Measurements from ENCODE around the gene SLC25A45. TPM values are rescaled to one million over a fixed set of nuclear protein-coding genes. Genes with fewer than 3 reads are reported as not detected.
A peak's percentile ranks its signal among the peaks of the same experiment; 100 is the strongest.

SLC25A45 gene, protein sequence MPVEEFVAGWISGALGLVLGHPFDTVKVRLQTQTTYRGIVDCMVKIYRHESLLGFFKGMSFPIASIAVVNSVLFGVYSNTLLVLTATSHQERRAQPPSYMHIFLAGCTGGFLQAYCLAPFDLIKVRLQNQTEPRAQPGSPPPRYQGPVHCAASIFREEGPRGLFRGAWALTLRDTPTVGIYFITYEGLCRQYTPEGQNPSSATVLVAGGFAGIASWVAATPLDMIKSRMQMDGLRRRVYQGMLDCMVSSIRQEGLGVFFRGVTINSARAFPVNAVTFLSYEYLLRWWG
- 10 to 100 TPM; 16.2 to 53.4 (median 26.3) TPM for total RNA-seq
- polyA plus RNA-seq: 10 to 100 TPM; 38.0 to 58.2 TPM

DNA sequence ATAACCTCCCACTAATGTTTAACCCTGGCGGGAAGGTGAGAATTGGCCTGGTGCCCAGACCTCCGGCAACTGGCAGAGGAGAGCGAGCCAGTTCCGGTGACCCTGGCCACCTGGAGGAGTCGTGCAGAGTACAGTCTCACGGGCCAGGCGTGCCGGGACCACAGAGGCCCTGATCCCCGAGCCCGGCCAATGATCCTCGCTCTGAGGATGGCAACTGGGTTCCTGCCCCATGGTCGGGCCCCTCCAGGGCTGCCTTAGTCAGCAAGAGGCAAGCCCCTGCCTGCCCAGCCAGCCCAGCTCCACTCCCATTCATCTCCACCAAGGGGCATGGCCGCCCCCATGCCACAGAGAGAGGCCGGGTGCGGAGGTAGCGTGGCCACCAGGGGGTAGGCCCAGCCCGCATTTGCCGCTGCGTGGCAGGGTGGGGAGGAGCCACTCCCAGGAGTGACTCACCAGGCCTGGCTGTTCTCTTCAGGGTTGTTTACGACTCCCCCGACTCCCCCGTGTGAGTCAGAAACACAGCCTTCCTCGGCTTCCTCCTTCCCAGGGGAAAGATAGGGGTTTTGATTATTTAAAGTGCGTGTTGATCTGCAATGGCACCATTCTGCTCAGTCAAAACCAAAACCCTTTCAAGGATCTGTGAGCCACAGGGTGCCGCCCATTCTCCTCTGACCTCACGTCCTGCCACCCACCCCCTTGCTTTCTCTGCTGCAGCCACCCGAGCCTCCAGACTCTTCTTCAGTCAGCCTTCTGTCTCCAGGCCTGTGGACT is at the start of gene SLC25A45:
Gene SLC25A45 (minus strand): TSS at position 614 of the 771 bp plus-strand sequence. CDS start 695 bp downstream, outside the sequence.
- WGBS, 2 donors: 1% methylated on average over 27 of the region's 27 CpGs
- TF ChIP-seq, protein P1, sequence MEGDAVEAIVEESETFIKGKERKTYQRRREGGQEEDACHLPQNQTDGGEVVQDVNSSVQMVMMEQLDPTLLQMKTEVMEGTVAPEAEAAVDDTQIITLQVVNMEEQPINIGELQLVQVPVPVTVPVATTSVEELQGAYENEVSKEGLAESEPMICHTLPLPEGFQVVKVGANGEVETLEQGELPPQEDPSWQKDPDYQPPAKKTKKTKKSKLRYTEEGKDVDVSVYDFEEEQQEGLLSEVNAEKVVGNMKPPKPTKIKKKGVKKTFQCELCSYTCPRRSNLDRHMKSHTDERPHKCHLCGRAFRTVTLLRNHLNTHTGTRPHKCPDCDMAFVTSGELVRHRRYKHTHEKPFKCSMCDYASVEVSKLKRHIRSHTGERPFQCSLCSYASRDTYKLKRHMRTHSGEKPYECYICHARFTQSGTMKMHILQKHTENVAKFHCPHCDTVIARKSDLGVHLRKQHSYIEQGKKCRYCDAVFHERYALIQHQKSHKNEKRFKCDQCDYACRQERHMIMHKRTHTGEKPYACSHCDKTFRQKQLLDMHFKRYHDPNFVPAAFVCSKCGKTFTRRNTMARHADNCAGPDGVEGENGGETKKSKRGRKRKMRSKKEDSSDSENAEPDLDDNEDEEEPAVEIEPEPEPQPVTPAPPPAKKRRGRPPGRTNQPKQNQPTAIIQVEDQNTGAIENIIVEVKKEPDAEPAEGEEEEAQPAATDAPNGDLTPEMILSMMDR (IDR thresholded peaks at IDR 0.05): peak; percentile 54 to 64 (median 60)
- FAIRE-seq (peak; percentile 9), DNase-seq (peak; percentile 98 to 99 (median 98)), ATAC-seq (peak; percentile 74 to 85 (median 77))
- Histone ChIP-seq H3K36me3 (no peaks in the 10 kb centered on the region), H3K27ac (peak within 1 kb of the TSS; percentile 98 to 99 (median 99)), H3K4me3 (peak within 1 kb of the TSS; percentile 10 to 45 (median 30)), H3K4me1 (peaks cover 46 to 60% (median 59%) of the 10 kb centered on the region in 3 donors), H3K9me3 (no peaks in the 10 kb centered on the region), H3K27me3 (no peaks in the 10 kb centered on the region)
- intact Hi-C loops (cut with DNase I): no loop called here

DNA sequence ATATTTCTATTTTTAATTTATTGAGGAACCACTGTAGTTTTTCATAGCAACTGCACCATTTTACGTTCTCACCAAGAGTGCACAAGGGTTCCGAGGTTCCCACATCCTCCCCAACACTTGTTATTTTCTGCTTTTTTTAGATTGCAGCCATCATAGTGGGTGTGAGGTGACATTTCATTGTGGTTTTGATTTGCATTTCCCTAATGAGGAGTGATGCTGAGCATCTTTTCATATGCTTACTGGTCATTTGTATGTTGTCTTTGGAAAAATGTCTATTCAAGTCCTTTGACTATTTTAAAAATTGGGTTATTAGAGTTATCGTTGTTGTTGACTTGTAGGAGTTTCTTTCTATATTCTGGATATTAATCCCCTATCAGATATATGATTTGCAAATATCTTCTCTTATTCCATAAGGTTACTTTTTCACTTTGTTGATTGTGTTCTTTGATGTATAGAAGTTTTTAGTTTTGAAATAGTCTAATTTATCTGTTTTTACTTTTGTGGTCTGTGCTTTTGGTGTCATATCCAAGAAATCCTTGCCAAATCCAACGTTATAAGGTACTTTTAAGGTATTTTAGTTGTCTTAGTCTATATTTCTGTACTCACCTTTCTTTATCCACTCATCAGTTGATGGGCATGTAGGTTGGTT is 49.1 kb upstream of the SLC25A45 start:
- TF ChIP-seq, protein P1 (IDR thresholded peaks at IDR 0.05): no peak
- intact Hi-C loops (cut with DNase I): no loop called here
- no peaks in the 10 kb centered on the region for H3K27me3 ChIP-seq
- 52 to 58% methylated on average over 4 of the region's 4 CpGs for WGBS, 2 donors
- peaks cover 28 to 65% (median 28%) of the 10 kb centered on the region in 3 donors for H3K4me1 ChIP-seq
- H3K9me3 ChIP-seq: no peaks in the 10 kb centered on the region
- DNase-seq (no peak), FAIRE-seq (no peak), ATAC-seq (no peak)
- peak overlapping the region in 1 of 4 donors; percentile 3 for H3K4me3 ChIP-seq
- peaks cover 0 to 27% (median 15%) of the 10 kb centered on the region in 3 donors for H3K36me3 ChIP-seq
- peak overlapping the region in 2 of 4 donors; percentile 17 to 99 for H3K27ac ChIP-seq

DNA sequence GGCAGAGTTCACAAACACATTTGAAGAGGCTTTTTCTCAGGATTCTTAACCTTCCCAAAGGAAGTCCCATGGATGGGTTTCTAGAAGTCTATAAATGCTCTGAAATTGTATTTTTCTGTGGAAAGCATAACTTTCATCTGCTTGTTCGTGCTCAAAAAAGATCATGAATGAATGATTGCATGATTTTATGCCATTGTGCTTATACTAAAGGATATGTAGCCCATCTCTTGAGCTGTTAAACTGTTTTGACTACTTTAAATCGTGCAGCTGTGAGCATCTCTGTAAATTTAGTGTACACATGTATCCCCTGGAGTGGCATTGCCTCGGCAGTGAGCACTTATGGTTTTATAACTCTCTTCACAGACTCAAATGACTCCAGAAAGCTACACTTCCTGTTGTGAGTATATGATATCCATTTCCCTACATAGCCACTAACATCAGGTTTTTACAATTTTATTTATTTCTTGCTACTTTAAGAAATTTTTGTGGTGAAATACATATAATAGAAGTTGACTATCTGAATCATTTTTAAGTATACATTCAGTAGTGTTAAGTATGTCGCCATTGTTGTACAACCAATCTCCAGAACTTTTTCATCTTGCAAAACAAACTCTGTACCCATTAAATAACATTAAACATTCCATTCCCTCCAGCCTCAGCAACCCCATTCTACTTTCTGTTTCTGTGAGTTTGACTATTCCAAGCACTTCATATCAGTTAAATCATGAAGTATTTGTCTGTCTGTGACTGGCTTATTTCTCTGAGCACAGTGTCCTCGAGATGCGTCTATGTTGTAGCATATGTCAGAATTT is 48.2 kb upstream of the SLC25A45 start:
- H3K4me1 ChIP-seq: peaks cover 19 to 68% (median 28%) of the 10 kb centered on the region in 3 donors
- peak overlapping the region in 2 of 4 donors; percentile 6 to 12 for H3K4me3 ChIP-seq
- intact Hi-C loops (cut with DNase I): no loop called here
- TF ChIP-seq, protein P1 (IDR thresholded peaks at IDR 0.05): no peak
- peak overlapping the region in 3 of 4 donors; percentile 36 to 99 (median 66) for H3K27ac ChIP-seq
- no peaks in the 10 kb centered on the region for H3K27me3 ChIP-seq
- WGBS, 2 donors: 44 to 57% methylated on average over 6 of the region's 6 CpGs
- no peak for ATAC-seq
- H3K9me3 ChIP-seq: no peaks in the 10 kb centered on the region
- FAIRE-seq: no peak
- DNase-seq: no peak
- H3K36me3 ChIP-seq: peaks cover 0 to 27% (median 7%) of the 10 kb centered on the region in 3 donors

DNA sequence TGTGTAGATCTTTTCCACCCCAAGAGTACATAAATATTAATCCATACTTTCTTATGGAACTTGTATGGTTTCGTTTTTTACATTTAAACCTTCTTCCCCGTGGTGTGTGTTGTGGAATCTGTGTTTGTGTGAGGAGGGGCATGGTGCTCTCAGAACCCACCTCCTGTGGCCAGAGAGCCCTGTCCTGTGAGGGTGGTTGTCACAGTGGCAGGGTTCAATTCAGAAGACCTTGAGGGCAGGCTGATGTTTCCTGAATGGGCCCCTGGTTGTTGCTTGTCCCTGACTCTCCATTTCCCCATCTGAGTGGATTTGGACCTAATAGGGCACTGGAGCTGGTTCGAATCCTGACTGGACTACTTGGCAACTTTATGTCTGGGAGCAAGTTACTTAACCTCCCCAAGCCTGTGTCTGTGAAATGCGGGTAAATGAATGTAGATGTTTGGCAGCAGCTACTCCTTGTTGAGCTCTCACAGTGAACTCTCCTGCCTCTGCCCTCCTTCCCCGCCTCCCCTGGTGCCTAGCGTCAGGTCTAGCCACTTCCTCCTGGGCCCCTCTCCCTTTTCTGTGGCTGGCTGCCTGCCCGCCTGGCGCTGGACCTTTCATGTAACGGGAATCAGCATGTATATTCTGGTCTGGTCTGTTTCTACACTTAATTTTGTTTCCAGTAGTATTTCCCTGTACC is 47.4 kb upstream of the SLC25A45 start:
- TF ChIP-seq, protein P1 (IDR thresholded peaks at IDR 0.05): no peak
- Histone ChIP-seq H3K9me3 (no peaks in the 10 kb centered on the region), H3K27ac (peak overlapping the region in 3 of 4 donors; percentile 36 to 99 (median 66)), H3K27me3 (no peaks in the 10 kb centered on the region), H3K4me1 (peaks cover 16 to 68% (median 20%) of the 10 kb centered on the region in 3 donors), H3K36me3 (peaks cover 0 to 29% (median 4%) of the 10 kb centered on the region in 3 donors), H3K4me3 (peak overlapping the region in 2 of 4 donors; percentile 6 to 12)
- no peak for FAIRE-seq
- peak; percentile 1 to 27 (median 3) for ATAC-seq
- 8 to 10% methylated on average over 9 of the region's 9 CpGs for WGBS, 2 donors
- peak; percentile 76 to 88 (median 80) for DNase-seq
- intact Hi-C loops (cut with DNase I): no loop called here
